Panc1 (cell line): ENCODE data around the gene ABCC4.

ENCODE experiments used
- CTCF ChIP-seq: fragments of 450-650 bp; IDR thresholded peaks from 2 replicates; pipeline ENCODE4 v1.5.1; 2017; ENCODE audit warnings: mild to moderate bottlenecking
- POLR2AphosphoS5 ChIP-seq: IDR thresholded peaks from 2 replicates; pipeline ENCODE4 v1.6.1; 2012; ENCODE audit warnings: mild to moderate bottlenecking, low read depth, low read length, moderate library complexity
- SIN3A ChIP-seq: IDR thresholded peaks from 2 replicates; pipeline ENCODE4 v1.6.1; 2012; ENCODE audit warnings: low read depth, mild to moderate bottlenecking, low read length, moderate library complexity, borderline replicate concordance; ENCODE audit not compliant: insufficient read depth
- TF ChIP-seq, protein P1 (sequence below), 2 experiments: IDR thresholded peaks; 2 replicates each; pipeline ENCODE4 v1.6.1; 2011 to 2012; ENCODE audit warnings: low read depth in 2 of 2, control low read depth in 1 of 2, low read length in 1 of 2, mild to moderate bottlenecking in 1 of 2, moderate library complexity in 1 of 2; ENCODE audit not compliant: insufficient read depth in 1 of 2

GRCh38 chr13:95229855-95230254, 71.4 kb downstream of the ABCC4 start:
- no peak for TF ChIP-seq CTCF
- TF ChIP-seq, protein P1, sequence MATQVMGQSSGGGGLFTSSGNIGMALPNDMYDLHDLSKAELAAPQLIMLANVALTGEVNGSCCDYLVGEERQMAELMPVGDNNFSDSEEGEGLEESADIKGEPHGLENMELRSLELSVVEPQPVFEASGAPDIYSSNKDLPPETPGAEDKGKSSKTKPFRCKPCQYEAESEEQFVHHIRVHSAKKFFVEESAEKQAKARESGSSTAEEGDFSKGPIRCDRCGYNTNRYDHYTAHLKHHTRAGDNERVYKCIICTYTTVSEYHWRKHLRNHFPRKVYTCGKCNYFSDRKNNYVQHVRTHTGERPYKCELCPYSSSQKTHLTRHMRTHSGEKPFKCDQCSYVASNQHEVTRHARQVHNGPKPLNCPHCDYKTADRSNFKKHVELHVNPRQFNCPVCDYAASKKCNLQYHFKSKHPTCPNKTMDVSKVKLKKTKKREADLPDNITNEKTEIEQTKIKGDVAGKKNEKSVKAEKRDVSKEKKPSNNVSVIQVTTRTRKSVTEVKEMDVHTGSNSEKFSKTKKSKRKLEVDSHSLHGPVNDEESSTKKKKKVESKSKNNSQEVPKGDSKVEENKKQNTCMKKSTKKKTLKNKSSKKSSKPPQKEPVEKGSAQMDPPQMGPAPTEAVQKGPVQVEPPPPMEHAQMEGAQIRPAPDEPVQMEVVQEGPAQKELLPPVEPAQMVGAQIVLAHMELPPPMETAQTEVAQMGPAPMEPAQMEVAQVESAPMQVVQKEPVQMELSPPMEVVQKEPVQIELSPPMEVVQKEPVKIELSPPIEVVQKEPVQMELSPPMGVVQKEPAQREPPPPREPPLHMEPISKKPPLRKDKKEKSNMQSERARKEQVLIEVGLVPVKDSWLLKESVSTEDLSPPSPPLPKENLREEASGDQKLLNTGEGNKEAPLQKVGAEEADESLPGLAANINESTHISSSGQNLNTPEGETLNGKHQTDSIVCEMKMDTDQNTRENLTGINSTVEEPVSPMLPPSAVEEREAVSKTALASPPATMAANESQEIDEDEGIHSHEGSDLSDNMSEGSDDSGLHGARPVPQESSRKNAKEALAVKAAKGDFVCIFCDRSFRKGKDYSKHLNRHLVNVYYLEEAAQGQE (IDR thresholded peaks at IDR 0.05; ENCODE audit: insufficient read depth in 1 of 2, low read depth in 2 of 2, low read length in 1 of 2) = no peak
- TF ChIP-seq POLR2AphosphoS5 = no peak
- no peak for TF ChIP-seq SIN3A
